H4 (cell line): Measurements from ENCODE around the gene IL1A. TPM values are rescaled to one million over a fixed set of nuclear protein-coding genes. Genes with fewer than 3 reads are reported as not detected.
A peak's percentile ranks its signal among the peaks of the same experiment; 100 is the strongest.

Source experiments
- DNase-seq: peaks from one replicate; pipeline ENCODE4 v3.0.0-alpha.2; 2015; ENCODE audit warnings: low spot score
- total RNA-seq: library from RNA; depleted of rRNA; stranded (reverse); fragments of >200 nt; shearing (Covaris generic); gene quantifications from 2 replicates; pipeline ENCODE4 v1.2.3, GENCODE V29; 2014; rRNA removed

The IL1A gene
- total RNA-seq, 1 experiment from 2014 or later: 0.06 TPM

GRCh38 chr2:112726487-112727190 lies 57.7 kb downstream of the IL1A start:
- DNase-seq: peak; percentile 87

GRCh38 chr2:112725545-112726457 lies 58.5 kb downstream of the IL1A start:
- DNase-seq: no peak

- no peak for DNase-seq
Measured at GRCh38 chr2:112724591-112725525, 59.4 kb downstream of the IL1A start.

GRCh38 chr2:112723995-112724394 lies 60.3 kb downstream of the IL1A start:
- DNase-seq: no peak

Other genes starting within 250 kb of the IL1A start
- gene POLR1B, start 242.0 kb downstream of the IL1A start, total RNA-seq: 29.3 and 31.6 TPM in 2 replicates
- gene CHCHD5, start 199.9 kb downstream of the IL1A start, total RNA-seq: 23.6 and 38.6 TPM in 2 replicates
- 54.2 and 57.2 TPM in 2 replicates for gene SLC20A1, start 138.6 kb downstream of the IL1A start, total RNA-seq
- not detected in 2 replicates for gene NT5DC4, start 63.5 kb downstream of the IL1A start, total RNA-seq
- 15.7 and 15.8 TPM in 2 replicates for gene CKAP2L, start 19.9 kb downstream of the IL1A start, total RNA-seq
- not detected in 2 replicates for gene IL1B, start 52.3 kb upstream of the IL1A start, total RNA-seq
- not detected in 2 replicates for gene IL37, start 126.7 kb upstream of the IL1A start, total RNA-seq
- gene IL36G, start 193.5 kb upstream of the IL1A start, total RNA-seq: not detected in 2 replicates
- not detected in 2 replicates for gene IL36A, start 221.0 kb upstream of the IL1A start, total RNA-seq